ENCODE data around the gene GAB2.

The GAB2 gene

DNA sequence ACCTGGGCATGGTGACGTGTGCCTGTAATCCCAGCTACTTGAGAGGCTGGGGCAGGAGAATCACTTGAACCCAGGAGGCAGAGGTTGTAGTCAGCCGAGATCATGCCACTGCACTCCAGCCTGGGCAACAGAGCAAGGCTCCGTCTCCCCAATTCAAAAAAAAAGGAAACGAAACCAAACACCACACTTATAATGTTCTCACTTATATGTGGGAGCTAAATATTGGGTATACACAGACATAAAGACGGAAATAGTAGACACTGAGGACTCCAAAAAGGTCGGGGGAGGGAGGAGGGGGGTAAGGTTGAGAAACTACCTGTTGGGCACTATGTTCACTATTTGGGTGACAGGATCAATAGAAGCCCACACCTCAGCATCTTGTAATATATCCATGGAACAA lies 94.3 kb downstream of the GAB2 start:
- no peak for DNase-seq (ENCODE audit: extremely low read depth, insufficient read length)

GRCh38 chr11:78319453-78319955 lies 98.1 kb downstream of the GAB2 start:
- Histone ChIP-seq H3K27me3 (replicated peaks; ENCODE audit: control insufficient read depth, insufficient read depth, low read length) (no peaks in the 10 kb centered on the region), H3K36me3 (ENCODE audit: control insufficient read depth, insufficient read depth, low read length) (no peaks in the 10 kb centered on the region), H3K4me3 (replicated peaks; ENCODE audit: low read depth, low read length) (no peak overlapping the region)
- no peak for DNase-seq (ENCODE audit: extremely low read depth, insufficient read length)
- no peak for TF ChIP-seq CTCF (IDR thresholded peaks at IDR 0.05; ENCODE audit: insufficient read depth, low read length, poor library complexity, severe bottlenecking)

More for the DNA sequence above, 94.3 kb downstream of the GAB2 start:
- H3K36me3 ChIP-seq (ENCODE audit: control insufficient read depth, insufficient read depth, low read length): no peaks in the 10 kb centered on the region
- TF ChIP-seq CTCF (IDR thresholded peaks at IDR 0.05; ENCODE audit: insufficient read depth, low read length, poor library complexity, severe bottlenecking): no peak
- no peak overlapping the region for H3K4me3 ChIP-seq (replicated peaks; ENCODE audit: low read depth, low read length)
- no peaks in the 10 kb centered on the region for H3K27me3 ChIP-seq (replicated peaks; ENCODE audit: control insufficient read depth, insufficient read depth, low read length)

DNA sequence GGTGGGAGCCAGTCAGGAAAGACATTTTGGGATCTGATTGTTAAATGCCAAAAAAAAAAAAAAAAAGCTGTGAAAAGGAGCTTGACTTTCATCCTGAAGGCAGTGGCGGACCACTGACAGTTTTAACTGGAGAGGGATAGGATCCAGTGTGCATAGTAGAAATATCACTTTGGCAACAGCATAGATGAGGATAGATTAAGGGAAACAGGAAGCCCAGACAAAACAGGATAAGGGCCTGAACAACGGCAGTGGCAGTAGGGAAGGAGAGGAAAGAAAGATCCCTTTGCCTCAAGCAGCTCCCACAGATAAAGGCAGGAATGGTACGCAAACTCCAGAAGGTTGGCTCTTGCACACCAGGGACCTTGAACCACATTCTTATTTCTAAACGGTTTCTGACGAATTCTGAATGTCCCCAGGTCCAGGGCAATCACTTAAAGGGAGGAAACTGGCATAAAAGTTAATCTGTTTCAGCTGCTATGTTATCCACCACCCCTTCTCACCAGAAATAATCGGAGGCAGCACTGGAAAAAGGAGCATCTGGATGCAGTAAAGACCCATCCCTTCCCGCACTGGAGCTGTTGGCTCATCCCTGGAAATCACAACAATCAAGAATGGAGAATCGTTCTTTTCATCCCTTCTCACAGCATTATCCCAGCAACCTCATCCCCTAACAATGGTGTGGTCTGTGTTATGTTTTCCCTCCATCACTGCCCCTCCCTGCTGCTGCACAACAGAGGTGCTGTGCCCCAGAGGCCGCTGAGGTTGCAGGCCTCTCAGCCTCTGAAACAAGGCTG lies 99.1 kb downstream of the GAB2 start:
- DNase-seq (ENCODE audit: extremely low read depth, insufficient read length): no peak
- Histone ChIP-seq H3K4me3 (replicated peaks; ENCODE audit: low read depth, low read length) (no peak overlapping the region), H3K36me3 (ENCODE audit: control insufficient read depth, insufficient read depth, low read length) (no peaks in the 10 kb centered on the region), H3K27me3 (replicated peaks; ENCODE audit: control insufficient read depth, insufficient read depth, low read length) (no peaks in the 10 kb centered on the region)
- no peak for TF ChIP-seq CTCF (IDR thresholded peaks at IDR 0.05; ENCODE audit: insufficient read depth, low read length, poor library complexity, severe bottlenecking)

GRCh38 chr11:78315724-78316123 lies 101.9 kb downstream of the GAB2 start:
- no peak for DNase-seq (ENCODE audit: extremely low read depth, insufficient read length)
- no peak overlapping the region for H3K4me3 ChIP-seq (replicated peaks; ENCODE audit: low read depth, low read length)
- H3K36me3 ChIP-seq (ENCODE audit: control insufficient read depth, insufficient read depth, low read length): no peaks in the 10 kb centered on the region
- no peaks in the 10 kb centered on the region for H3K27me3 ChIP-seq (replicated peaks; ENCODE audit: control insufficient read depth, insufficient read depth, low read length)
- TF ChIP-seq CTCF (IDR thresholded peaks at IDR 0.05; ENCODE audit: insufficient read depth, low read length, poor library complexity, severe bottlenecking): no peak

DNA sequence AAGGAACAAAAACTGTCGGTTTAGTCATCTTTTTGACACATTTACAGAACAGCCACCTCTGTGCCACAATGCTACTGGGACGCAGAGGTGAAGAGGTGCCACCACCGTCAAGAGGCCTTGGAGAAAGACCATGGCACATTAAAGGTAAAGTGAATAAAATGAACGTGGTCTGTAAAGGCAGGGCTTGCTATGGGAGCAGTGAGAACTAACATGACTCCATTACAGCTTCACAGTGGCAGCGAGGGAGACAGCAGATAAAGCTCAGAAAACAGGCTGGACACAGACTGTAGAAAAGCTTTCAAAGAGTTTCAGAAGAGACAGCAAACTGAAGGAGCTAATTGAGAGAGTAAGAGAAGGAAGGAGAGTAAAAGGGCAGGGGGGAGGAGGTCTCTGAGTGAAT lies 102.9 kb downstream of the GAB2 start:
- Histone ChIP-seq H3K27me3 (replicated peaks; ENCODE audit: control insufficient read depth, insufficient read depth, low read length) (no peaks in the 10 kb centered on the region), H3K36me3 (ENCODE audit: control insufficient read depth, insufficient read depth, low read length) (no peaks in the 10 kb centered on the region), H3K4me3 (replicated peaks; ENCODE audit: low read depth, low read length) (no peak overlapping the region)
- no peak for TF ChIP-seq CTCF (IDR thresholded peaks at IDR 0.05; ENCODE audit: insufficient read depth, low read length, poor library complexity, severe bottlenecking)
- no peak for DNase-seq (ENCODE audit: extremely low read depth, insufficient read length)
